GM12878 (cell line): ENCODE measurements around the gene CAPN15.

Experiments
- ASH2L ChIP-seq: fragments of 300-600, 200-600 bp; sonication (generic); IDR thresholded peaks from 2 replicates; pipeline ENCODE4 v1.6.1; 2017; ENCODE audit warnings: low read depth, mild to moderate bottlenecking, borderline replicate concordance
- EZH2 ChIP-seq: IDR thresholded peaks from 2 replicates; pipeline ENCODE4 v1.6.1; 2012; ENCODE audit warnings: low read depth, mild to moderate bottlenecking, control low read depth, inconsistent platforms, low read length, borderline replicate concordance; ENCODE audit not compliant: control insufficient read depth
- GABPA ChIP-seq: IDR thresholded peaks from 2 replicates; pipeline ENCODE4 v1.6.1; 2014; ENCODE audit warnings: antibody characterized with exemption, low read depth, mild to moderate bottlenecking, inconsistent platforms
- JUNB ChIP-seq: IDR thresholded peaks from 2 replicates; pipeline ENCODE4 v1.6.1; 2016; ENCODE audit warnings: antibody characterized with exemption, mild to moderate bottlenecking
- MXI1 ChIP-seq: fragments of 150-350 bp; IDR thresholded peaks from 2 replicates; pipeline ENCODE4 v1.6.1; 2011; ENCODE audit warnings: low read depth, mild to moderate bottlenecking, inconsistent platforms, low read length, improper control_type of control experiment
- PAX5 ChIP-seq: IDR thresholded peaks from 2 replicates; pipeline ENCODE4 v1.6.1; 2011; ENCODE audit warnings: low read depth, low read length, borderline replicate concordance
- POLR2A ChIP-seq: IDR thresholded peaks from 2 replicates; pipeline ENCODE4 v1.6.1; 2011; ENCODE audit warnings: low read depth, mild to moderate bottlenecking, low read length
- POLR2AphosphoS5 ChIP-seq: IDR thresholded peaks from 2 replicates; pipeline ENCODE4 v1.6.1; 2011; ENCODE audit warnings: mild to moderate bottlenecking, low read length, inconsistent platforms
- ZZZ3 ChIP-seq: IDR thresholded peaks from 2 replicates; pipeline ENCODE4 v1.6.1; 2011; ENCODE audit warnings: low read depth; ENCODE audit not compliant: control insufficient read depth, insufficient read length
- TF ChIP-seq, protein P1 (sequence below), 3 experiments: IDR thresholded peaks in 2 of 3; conservative IDR thresholded peaks in 1 of 3; 2 replicates each; pipeline ENCODE4 v1.5.1; 2011; ENCODE audit warnings: low read depth in 3 of 3, low read length in 3 of 3, mild to moderate bottlenecking in 3 of 3, control low read depth in 2 of 3, moderate library complexity in 2 of 3, inconsistent platforms in 1 of 3, mixed read lengths in 1 of 3; ENCODE audit not compliant: control insufficient read depth in 2 of 3, insufficient read depth in 1 of 3; ENCODE audit errors: extremely low read depth in 1 of 3
- TF ChIP-seq, protein P2 (sequence below): IDR thresholded peaks from 2 replicates; pipeline ENCODE4 v1.6.1; 2012; ENCODE audit warnings: mild to moderate bottlenecking, low read depth, low read length

DNA sequence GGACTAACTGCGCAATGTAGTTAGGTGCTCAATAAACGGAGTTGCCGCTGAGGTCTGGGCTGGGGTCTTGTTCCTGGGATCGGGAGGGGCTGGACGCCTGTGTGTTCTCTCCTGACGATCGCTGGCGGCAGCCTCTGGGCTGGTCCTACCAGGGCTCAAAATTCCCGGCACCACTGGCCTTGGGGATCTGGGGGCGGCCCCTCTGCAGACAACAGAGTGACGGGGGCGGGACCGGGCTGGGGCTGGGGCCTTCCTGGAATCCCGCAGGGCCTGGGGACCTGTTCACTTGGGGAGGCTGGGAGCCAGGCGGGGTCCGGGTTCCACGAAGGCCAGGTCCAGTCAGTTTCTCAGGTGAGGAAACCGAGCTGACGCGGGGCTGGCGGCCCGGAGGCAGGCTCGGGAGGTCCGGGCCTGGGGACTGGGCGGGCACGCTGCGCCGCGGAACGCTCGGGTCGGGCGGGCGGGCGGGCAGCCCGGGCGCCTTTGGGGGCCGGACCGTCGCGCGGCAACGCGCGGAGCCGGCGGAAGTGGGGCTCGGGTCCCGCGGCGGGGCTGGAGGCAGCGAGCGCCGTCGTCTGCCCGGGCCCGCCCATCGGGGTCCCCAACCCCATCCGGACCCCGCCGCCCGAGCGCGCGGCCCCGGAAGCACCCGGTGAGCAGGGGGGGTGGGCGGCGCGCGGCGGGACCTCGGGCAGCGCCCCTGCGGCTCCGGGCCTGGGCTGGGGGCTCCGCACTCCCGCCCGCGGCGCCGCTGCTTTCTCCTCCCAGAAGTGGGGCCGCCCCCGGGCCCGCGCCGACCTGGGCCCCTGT, 42.1 kb downstream of the CAPN15 start, which contains the start of gene PIGQ:
- TF ChIP-seq POLR2A (peak; percentile 82), JUNB (no peak), POLR2AphosphoS5 (no peak), MXI1 (peak; percentile 60; the same call in 1 of the 2 replicates), ZZZ3 (no peak), EZH2 (no peak), GABPA (no peak; the same call in 1 of the 2 replicates), PAX5 (no peak), ASH2L (no peak)
- TF ChIP-seq, protein P1, sequence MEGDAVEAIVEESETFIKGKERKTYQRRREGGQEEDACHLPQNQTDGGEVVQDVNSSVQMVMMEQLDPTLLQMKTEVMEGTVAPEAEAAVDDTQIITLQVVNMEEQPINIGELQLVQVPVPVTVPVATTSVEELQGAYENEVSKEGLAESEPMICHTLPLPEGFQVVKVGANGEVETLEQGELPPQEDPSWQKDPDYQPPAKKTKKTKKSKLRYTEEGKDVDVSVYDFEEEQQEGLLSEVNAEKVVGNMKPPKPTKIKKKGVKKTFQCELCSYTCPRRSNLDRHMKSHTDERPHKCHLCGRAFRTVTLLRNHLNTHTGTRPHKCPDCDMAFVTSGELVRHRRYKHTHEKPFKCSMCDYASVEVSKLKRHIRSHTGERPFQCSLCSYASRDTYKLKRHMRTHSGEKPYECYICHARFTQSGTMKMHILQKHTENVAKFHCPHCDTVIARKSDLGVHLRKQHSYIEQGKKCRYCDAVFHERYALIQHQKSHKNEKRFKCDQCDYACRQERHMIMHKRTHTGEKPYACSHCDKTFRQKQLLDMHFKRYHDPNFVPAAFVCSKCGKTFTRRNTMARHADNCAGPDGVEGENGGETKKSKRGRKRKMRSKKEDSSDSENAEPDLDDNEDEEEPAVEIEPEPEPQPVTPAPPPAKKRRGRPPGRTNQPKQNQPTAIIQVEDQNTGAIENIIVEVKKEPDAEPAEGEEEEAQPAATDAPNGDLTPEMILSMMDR (IDR thresholded peaks at IDR 0.05 in 2 of 3, conservative IDR thresholded peaks at IDR 0.05 in 1 of 3; ENCODE audit: control insufficient read depth in 2 of 3, extremely low read depth in 1 of 3, insufficient read depth in 1 of 3, low read depth in 3 of 3, low read length in 3 of 3) = no peak
- TF ChIP-seq, protein P2, sequence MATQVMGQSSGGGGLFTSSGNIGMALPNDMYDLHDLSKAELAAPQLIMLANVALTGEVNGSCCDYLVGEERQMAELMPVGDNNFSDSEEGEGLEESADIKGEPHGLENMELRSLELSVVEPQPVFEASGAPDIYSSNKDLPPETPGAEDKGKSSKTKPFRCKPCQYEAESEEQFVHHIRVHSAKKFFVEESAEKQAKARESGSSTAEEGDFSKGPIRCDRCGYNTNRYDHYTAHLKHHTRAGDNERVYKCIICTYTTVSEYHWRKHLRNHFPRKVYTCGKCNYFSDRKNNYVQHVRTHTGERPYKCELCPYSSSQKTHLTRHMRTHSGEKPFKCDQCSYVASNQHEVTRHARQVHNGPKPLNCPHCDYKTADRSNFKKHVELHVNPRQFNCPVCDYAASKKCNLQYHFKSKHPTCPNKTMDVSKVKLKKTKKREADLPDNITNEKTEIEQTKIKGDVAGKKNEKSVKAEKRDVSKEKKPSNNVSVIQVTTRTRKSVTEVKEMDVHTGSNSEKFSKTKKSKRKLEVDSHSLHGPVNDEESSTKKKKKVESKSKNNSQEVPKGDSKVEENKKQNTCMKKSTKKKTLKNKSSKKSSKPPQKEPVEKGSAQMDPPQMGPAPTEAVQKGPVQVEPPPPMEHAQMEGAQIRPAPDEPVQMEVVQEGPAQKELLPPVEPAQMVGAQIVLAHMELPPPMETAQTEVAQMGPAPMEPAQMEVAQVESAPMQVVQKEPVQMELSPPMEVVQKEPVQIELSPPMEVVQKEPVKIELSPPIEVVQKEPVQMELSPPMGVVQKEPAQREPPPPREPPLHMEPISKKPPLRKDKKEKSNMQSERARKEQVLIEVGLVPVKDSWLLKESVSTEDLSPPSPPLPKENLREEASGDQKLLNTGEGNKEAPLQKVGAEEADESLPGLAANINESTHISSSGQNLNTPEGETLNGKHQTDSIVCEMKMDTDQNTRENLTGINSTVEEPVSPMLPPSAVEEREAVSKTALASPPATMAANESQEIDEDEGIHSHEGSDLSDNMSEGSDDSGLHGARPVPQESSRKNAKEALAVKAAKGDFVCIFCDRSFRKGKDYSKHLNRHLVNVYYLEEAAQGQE = no peak
